Activated naive CD8-positive, alpha-beta T cell treated with anti-CD3 and anti-CD28 coated beads, Interleukin-2, amount 10 ng/mL, durations not matched to agents 7 days and 5 days (primary cell): ENCODE measurements around the gene KRT76. TPM values are rescaled to one million over a fixed set of nuclear protein-coding genes. Genes with fewer than 3 reads are reported as not detected.

Experiments used
- ATAC-seq: fragments of 150-1000 bp; cut with Tn5 transposase; one replicate; pipeline ENCODE4 v1.10.0; 2021; ENCODE audit warnings: low read depth, moderate library complexity
- POLR2A ChIA-PET: fragments of 350-600 bp; sonication (Branson Sonifier 250); formaldehyde crosslinking; loops from one replicate; lab custom pipeline; 2021; ENCODE audit warnings: antibody characterized with exemption; lab: Charles Lee
- DNase-seq: peaks from one replicate; pipeline ENCODE4 v3.0.0; 2021
- H3K27ac Mint-ChIP-seq: one replicate; pipeline ENCODE4 v1.8.0; 2022; ENCODE audit warnings: mild to moderate bottlenecking, mixed read lengths
- H3K27me3 Mint-ChIP-seq: one replicate; pipeline ENCODE4 v1.8.0; 2022; ENCODE audit warnings: mild to moderate bottlenecking, moderate library complexity, mixed read lengths
- H3K36me3 Mint-ChIP-seq: one replicate; pipeline ENCODE4 v1.8.0; 2021; ENCODE audit warnings: mild to moderate bottlenecking, mixed read lengths
- H3K4me1 Mint-ChIP-seq: one replicate; pipeline ENCODE4 v1.8.0; 2021; ENCODE audit warnings: mixed read lengths
- H3K4me3 Mint-ChIP-seq: one replicate; pipeline ENCODE4 v1.8.0; 2022; ENCODE audit warnings: mild to moderate bottlenecking, moderate library complexity, mixed read lengths
- H3K9me3 Mint-ChIP-seq: one replicate; pipeline ENCODE4 v1.8.0; 2021; ENCODE audit warnings: mixed read lengths
- total RNA-seq, 2 experiments: library from RNA; stranded (reverse); gene quantifications; one replicate each; pipeline ENCODE4 v1.2.3, GENCODE V29; 2021

The KRT76 gene
- total RNA-seq, 2 experiments from 2014 or later = not detected

GRCh38 chr12:52742822-52743457 is 34.2 kb downstream of the KRT76 start:
- POLR2A ChIA-PET = no interaction called here
- Mint-ChIP-seq H3K36me3 (no peaks in the 10 kb centered on the region), H3K27ac (no peak overlapping the region), H3K9me3 (no peaks in the 10 kb centered on the region), H3K27me3 (peaks cover 7% of the 10 kb centered on the region), H3K4me3 (no peak overlapping the region), H3K4me1 (no peaks in the 10 kb centered on the region)
- DNase-seq (no peak), ATAC-seq (no peak)

- H3K27me3 Mint-ChIP-seq = peaks cover 7% of the 10 kb centered on the region
- no peaks in the 10 kb centered on the region for H3K9me3 Mint-ChIP-seq
- H3K36me3 Mint-ChIP-seq = no peaks in the 10 kb centered on the region
- POLR2A ChIA-PET = no interaction called here
- H3K27ac Mint-ChIP-seq = no peak overlapping the region
- ATAC-seq = no peak
- DNase-seq = no peak
- H3K4me1 Mint-ChIP-seq = no peaks in the 10 kb centered on the region
- no peak overlapping the region for H3K4me3 Mint-ChIP-seq
These were observed 35.0 kb downstream of the KRT76 start for GRCh38 chr12:52742196-52742580.

- no peak overlapping the region for H3K27ac Mint-ChIP-seq
- ATAC-seq = peak; percentile 73
- H3K4me3 Mint-ChIP-seq = no peak overlapping the region
- H3K27me3 Mint-ChIP-seq = peaks cover 7% of the 10 kb centered on the region
- DNase-seq = peak; percentile 78
- POLR2A ChIA-PET = no interaction called here
- H3K4me1 Mint-ChIP-seq = no peaks in the 10 kb centered on the region
- no peaks in the 10 kb centered on the region for H3K36me3 Mint-ChIP-seq
- no peaks in the 10 kb centered on the region for H3K9me3 Mint-ChIP-seq
These were observed 35.6 kb downstream of the KRT76 start for GRCh38 chr12:52741375-52742195.

- DNase-seq = no peak
- POLR2A ChIA-PET = no interaction called here
- no peak for ATAC-seq
- no peak overlapping the region for H3K4me3 Mint-ChIP-seq
- H3K27me3 Mint-ChIP-seq = peaks cover 7% of the 10 kb centered on the region
- H3K36me3 Mint-ChIP-seq = no peaks in the 10 kb centered on the region
- H3K9me3 Mint-ChIP-seq = no peaks in the 10 kb centered on the region
- H3K4me1 Mint-ChIP-seq = no peaks in the 10 kb centered on the region
- H3K27ac Mint-ChIP-seq = no peak overlapping the region
These were observed 36.6 kb downstream of the KRT76 start for GRCh38 chr12:52740584-52740983.

- POLR2A ChIA-PET = no interaction called here
- Mint-ChIP-seq H3K27ac (no peak overlapping the region), H3K4me3 (no peak overlapping the region), H3K36me3 (no peaks in the 10 kb centered on the region), H3K4me1 (no peaks in the 10 kb centered on the region), H3K27me3 (peaks cover 7% of the 10 kb centered on the region), H3K9me3 (no peaks in the 10 kb centered on the region)
- DNase-seq (no peak), ATAC-seq (no peak)
These were observed 37.2 kb downstream of the KRT76 start for GRCh38 chr12:52739963-52740362.

GRCh38 chr12:52735816-52736632 is 41.1 kb downstream of the KRT76 start:
- Mint-ChIP-seq H3K4me1 (no peaks in the 10 kb centered on the region), H3K27me3 (peaks cover 4% of the 10 kb centered on the region), H3K36me3 (no peaks in the 10 kb centered on the region), H3K4me3 (no peak overlapping the region), H3K27ac (no peak overlapping the region), H3K9me3 (no peaks in the 10 kb centered on the region)
- POLR2A ChIA-PET = no interaction called here
- ATAC-seq = no peak
- DNase-seq = no peak

- Mint-ChIP-seq H3K27ac (no peak overlapping the region), H3K9me3 (no peaks in the 10 kb centered on the region), H3K4me1 (no peaks in the 10 kb centered on the region), H3K27me3 (peaks cover 6% of the 10 kb centered on the region), H3K4me3 (no peak overlapping the region), H3K36me3 (no peaks in the 10 kb centered on the region)
- ATAC-seq = no peak
- DNase-seq = no peak
- POLR2A ChIA-PET = no interaction called here
These were observed 42.0 kb downstream of the KRT76 start for GRCh38 chr12:52735106-52735505.

- H3K27me3 Mint-ChIP-seq = peaks cover 13% of the 10 kb centered on the region
- no peaks in the 10 kb centered on the region for H3K9me3 Mint-ChIP-seq
- POLR2A ChIA-PET = no interaction called here
- ATAC-seq = no peak
- no peak overlapping the region for H3K4me3 Mint-ChIP-seq
- H3K27ac Mint-ChIP-seq = no peak overlapping the region
- no peak for DNase-seq
- no peaks in the 10 kb centered on the region for H3K36me3 Mint-ChIP-seq
- H3K4me1 Mint-ChIP-seq = no peaks in the 10 kb centered on the region
These were observed 46.4 kb downstream of the KRT76 start for GRCh38 chr12:52730793-52731192.

- Mint-ChIP-seq H3K9me3 (no peaks in the 10 kb centered on the region), H3K27ac (no peak overlapping the region), H3K36me3 (no peaks in the 10 kb centered on the region), H3K27me3 (peaks cover 13% of the 10 kb centered on the region), H3K4me1 (no peaks in the 10 kb centered on the region), H3K4me3 (no peak overlapping the region)
- POLR2A ChIA-PET = no interaction called here
- DNase-seq (no peak), ATAC-seq (no peak)
These were observed 46.8 kb downstream of the KRT76 start for GRCh38 chr12:52730383-52730782.

- Mint-ChIP-seq H3K27ac (no peak overlapping the region), H3K27me3 (peaks cover 13% of the 10 kb centered on the region)
- POLR2A ChIA-PET = no interaction called here
These were observed 48.0 kb downstream of the KRT76 start for GRCh38 chr12:52729147-52729546.

GRCh38 chr12:52728374-52728773 is 48.8 kb downstream of the KRT76 start:
- H3K9me3 Mint-ChIP-seq = no peaks in the 10 kb centered on the region
- peaks cover 13% of the 10 kb centered on the region for H3K27me3 Mint-ChIP-seq
- POLR2A ChIA-PET = no interaction called here
- DNase-seq (no peak), ATAC-seq (no peak)
- H3K27ac Mint-ChIP-seq = no peak overlapping the region
- no peaks in the 10 kb centered on the region for H3K36me3 Mint-ChIP-seq
- no peak overlapping the region for H3K4me3 Mint-ChIP-seq
- no peaks in the 10 kb centered on the region for H3K4me1 Mint-ChIP-seq

More at GRCh38 chr12:52729147-52729546, 48.0 kb downstream of the KRT76 start:
- DNase-seq (no peak), ATAC-seq (no peak)
- Mint-ChIP-seq H3K9me3 (no peaks in the 10 kb centered on the region), H3K36me3 (no peaks in the 10 kb centered on the region), H3K4me1 (no peaks in the 10 kb centered on the region), H3K4me3 (no peak overlapping the region)

GRCh38 chr12:52727037-52727436 is 50.1 kb downstream of the KRT76 start:
- no peaks in the 10 kb centered on the region for H3K36me3 Mint-ChIP-seq
- H3K4me1 Mint-ChIP-seq = no peaks in the 10 kb centered on the region
- POLR2A ChIA-PET = no interaction called here
- H3K27me3 Mint-ChIP-seq = peaks cover 13% of the 10 kb centered on the region
- ATAC-seq = no peak
- no peaks in the 10 kb centered on the region for H3K9me3 Mint-ChIP-seq
- no peak overlapping the region for H3K4me3 Mint-ChIP-seq
- no peak for DNase-seq
- no peak overlapping the region for H3K27ac Mint-ChIP-seq

GRCh38 chr12:52726451-52726850 is 50.7 kb downstream of the KRT76 start:
- H3K27me3 Mint-ChIP-seq = peaks cover 13% of the 10 kb centered on the region
- H3K9me3 Mint-ChIP-seq = no peaks in the 10 kb centered on the region
- DNase-seq (no peak), ATAC-seq (no peak)
- H3K36me3 Mint-ChIP-seq = no peaks in the 10 kb centered on the region
- H3K27ac Mint-ChIP-seq = no peak overlapping the region
- H3K4me3 Mint-ChIP-seq = no peak overlapping the region
- POLR2A ChIA-PET = no interaction called here
- no peaks in the 10 kb centered on the region for H3K4me1 Mint-ChIP-seq
